Stomach smooth muscle (tissue), 2 donors: ENCODE results near the gene ZBTB46.
"Not testable (repeated sequence)": the region's sequence is repeated elsewhere in the genome, so short reads cannot be mapped to it uniquely, and the experiment has no call there.

ENCODE experiments used
- H3K27ac ChIP-seq: one replicate; pipeline ENCODE4 v1.7.0; 2013; ENCODE audit warnings: mild to moderate bottlenecking, low read length, inconsistent platforms
- H3K27me3 ChIP-seq, 2 donors: one replicate each; pipeline ENCODE4 v1.7.0; 2013; ENCODE audit warnings: low read length in 2 of 2; ENCODE audit not compliant: insufficient read depth in 2 of 2, control insufficient read depth in 1 of 2
- H3K36me3 ChIP-seq, 2 donors: one replicate each; pipeline ENCODE4 v1.7.0; 2013; ENCODE audit warnings: low read length in 2 of 2; ENCODE audit not compliant: control insufficient read depth in 2 of 2, insufficient read depth in 2 of 2
- H3K4me1 ChIP-seq: one replicate; pipeline ENCODE4 v1.7.0; 2013; ENCODE audit warnings: low read length; ENCODE audit not compliant: control insufficient read depth, insufficient read depth
- H3K4me3 ChIP-seq, 2 donors: one replicate each; pipeline ENCODE4 v1.7.0; 2013; ENCODE audit warnings: low read length in 2 of 2
- H3K9ac ChIP-seq, 2 donors: one replicate each; pipeline ENCODE4 v1.7.0; 2013; ENCODE audit warnings: low read length in 2 of 2, mild to moderate bottlenecking in 1 of 2
- H3K9me3 ChIP-seq, 2 donors: one replicate each; pipeline ENCODE4 v1.7.0; 2013; ENCODE audit warnings: low read length in 2 of 2; ENCODE audit not compliant: control insufficient read depth in 2 of 2
- donor health status: healthy.
- donor health status: Pancreatic carcinoma.

ZBTB46 gene

GRCh38 chr20:63857764-63858392 lies 26.8 kb upstream of the ZBTB46 start:
- Histone ChIP-seq H3K9me3 (no peaks in the 10 kb centered on the region), H3K4me3 (no peak overlapping the region), H3K36me3 (peaks cover 0 to 3% of the 10 kb centered on the region in 2 donors), H3K9ac (no peak overlapping the region), H3K27ac (peak overlapping the region; percentile 31), H3K27me3 (peaks cover 34 to 37% of the 10 kb centered on the region in 2 donors), H3K4me1 (peaks cover 46% of the 10 kb centered on the region)

- peaks cover 34 to 37% of the 10 kb centered on the region in 2 donors for H3K27me3 ChIP-seq
- peaks cover 46% of the 10 kb centered on the region for H3K4me1 ChIP-seq
- no peak overlapping the region for H3K9ac ChIP-seq
- H3K36me3 ChIP-seq, result no peaks in the 10 kb centered on the region
- no peaks in the 10 kb centered on the region for H3K9me3 ChIP-seq
- H3K27ac ChIP-seq, result no peak overlapping the region
- no peak overlapping the region for H3K4me3 ChIP-seq
Measured at GRCh38 chr20:63856098-63856511, 25.0 kb upstream of the ZBTB46 start.

GRCh38 chr20:63855363-63856097 lies 24.5 kb upstream of the ZBTB46 start:
- Histone ChIP-seq H3K9ac (no peak overlapping the region), H3K9me3 (no peaks in the 10 kb centered on the region), H3K4me3 (peak overlapping the region in 1 of 2 donors; percentile 15), H3K27ac (no peak overlapping the region), H3K4me1 (peaks cover 46% of the 10 kb centered on the region), H3K36me3 (no peaks in the 10 kb centered on the region), H3K27me3 (peaks cover 34 to 37% of the 10 kb centered on the region in 2 donors)

DNA sequence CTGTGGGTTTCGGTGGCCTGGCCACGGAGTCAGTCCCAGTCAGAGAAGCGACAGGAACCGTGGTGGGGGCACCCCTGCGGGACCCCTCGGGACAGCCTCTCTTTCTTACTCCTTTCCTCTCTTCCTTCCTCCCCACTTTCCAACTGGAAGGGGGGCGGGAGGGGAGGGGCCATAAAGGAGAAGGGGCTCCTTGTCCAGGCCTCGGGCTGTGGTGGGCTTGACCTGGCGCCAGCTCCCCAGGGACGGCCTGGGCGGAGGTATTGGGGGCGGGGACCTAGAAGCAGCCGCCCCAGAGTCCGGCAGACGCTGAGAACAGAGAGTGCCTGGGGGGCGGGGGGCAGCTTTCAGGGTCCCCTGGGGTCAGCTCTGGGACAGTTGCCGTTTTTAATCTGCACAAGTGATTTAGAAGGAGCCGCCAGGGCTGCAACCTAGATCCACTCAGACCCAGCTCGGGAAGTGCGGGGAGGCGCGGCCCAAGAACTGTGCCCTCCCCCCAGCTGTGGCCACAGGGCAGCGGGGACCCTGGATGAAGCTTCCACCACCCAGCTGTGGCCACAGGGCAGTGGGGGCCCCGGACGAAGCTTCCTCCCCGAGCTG lies 23.8 kb upstream of the ZBTB46 start:
- H3K27me3 ChIP-seq, result peaks cover 34 to 37% of the 10 kb centered on the region in 2 donors
- no peaks in the 10 kb centered on the region for H3K9me3 ChIP-seq
- peaks cover 46% of the 10 kb centered on the region for H3K4me1 ChIP-seq
- H3K4me3 ChIP-seq, result peak overlapping the region in 1 of 2 donors; percentile 15
- no peak overlapping the region for H3K9ac ChIP-seq
- no peak overlapping the region for H3K27ac ChIP-seq
- no peaks in the 10 kb centered on the region for H3K36me3 ChIP-seq

DNA sequence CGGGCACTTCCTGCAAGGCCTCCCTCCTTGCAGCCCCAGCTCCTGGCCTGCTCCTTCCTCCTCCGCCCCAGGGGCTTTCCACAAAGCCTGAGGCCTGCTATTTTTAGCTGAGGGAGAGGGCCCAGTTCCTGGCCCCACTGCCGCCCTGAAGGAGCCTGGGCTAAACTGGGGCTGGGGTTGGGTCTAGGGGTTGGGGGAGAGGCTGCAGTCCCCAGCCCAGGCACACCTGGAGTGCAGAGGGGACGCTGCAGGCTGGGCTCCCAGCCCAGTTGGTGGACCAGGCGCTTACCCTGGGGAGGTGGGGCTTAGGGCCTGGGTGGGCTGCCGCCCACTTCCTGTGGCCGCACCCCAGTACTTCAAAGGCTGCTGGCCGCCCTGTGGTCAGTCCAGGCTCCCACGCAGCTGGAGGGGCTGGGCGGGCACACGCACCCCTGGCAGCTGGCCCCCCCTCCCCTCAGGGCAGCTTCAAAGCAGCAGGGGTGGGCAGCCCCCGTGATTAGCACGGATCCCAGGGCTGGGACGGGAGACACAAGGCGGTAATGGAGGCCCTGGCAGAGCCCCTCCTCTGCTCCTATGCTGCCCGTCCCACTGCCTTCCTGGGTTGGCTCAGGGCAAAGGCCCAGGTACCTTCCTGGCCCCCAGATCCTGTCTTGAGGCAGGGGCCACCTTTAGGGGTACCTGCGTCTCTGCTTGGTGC lies 23.2 kb upstream of the ZBTB46 start:
- Histone ChIP-seq H3K9ac (no peak overlapping the region), H3K27ac (no peak overlapping the region), H3K27me3 (peaks cover 34 to 37% of the 10 kb centered on the region in 2 donors), H3K4me3 (no peak overlapping the region), H3K36me3 (no peaks in the 10 kb centered on the region), H3K4me1 (peaks cover 46% of the 10 kb centered on the region), H3K9me3 (no peaks in the 10 kb centered on the region)

DNA sequence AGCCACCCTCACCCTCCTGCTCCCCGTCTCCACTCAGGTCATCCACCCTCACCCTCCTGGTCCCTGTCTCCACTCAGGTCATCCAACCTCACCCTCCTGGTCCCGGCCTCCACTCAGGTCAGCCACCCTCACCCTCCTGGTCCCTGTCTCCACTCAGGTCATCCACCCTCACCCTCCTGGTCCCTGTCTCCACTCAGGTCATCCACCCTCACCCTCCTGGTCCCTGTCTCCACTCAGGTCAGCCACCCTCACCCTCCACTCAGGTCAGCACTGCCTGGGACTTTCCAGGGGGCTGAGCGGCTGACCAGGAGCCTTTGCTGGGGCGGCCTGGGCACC lies 22.6 kb upstream of the ZBTB46 start:
- Histone ChIP-seq H3K4me1 (peaks cover 45% of the 10 kb centered on the region), H3K27me3 (peaks cover 31 to 35% of the 10 kb centered on the region in 2 donors)
- not testable (repeated sequence) for H3K9me3 ChIP-seq, H3K9ac ChIP-seq, H3K36me3 ChIP-seq, H3K4me3 ChIP-seq, H3K27ac ChIP-seq

DNA sequence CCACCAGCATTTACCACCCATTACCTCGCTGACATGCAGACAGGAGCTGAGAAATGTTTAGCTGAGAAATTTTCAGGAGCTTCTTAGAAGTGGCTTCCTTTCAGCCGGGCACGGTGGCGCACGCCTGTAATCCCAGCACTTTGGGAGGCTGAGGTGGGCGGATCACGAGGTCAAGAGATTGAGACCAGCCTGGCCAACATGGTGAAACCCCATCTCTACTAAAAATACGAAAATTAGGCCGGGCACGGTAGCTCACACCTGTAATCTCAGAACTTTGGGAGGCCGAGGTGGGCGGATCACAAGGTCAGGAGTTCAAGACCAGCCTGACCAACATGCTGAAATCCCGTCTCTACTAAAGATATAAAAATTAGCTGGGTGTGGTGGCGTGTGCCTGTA lies 20.5 kb upstream of the ZBTB46 start:
- not testable (repeated sequence) for H3K4me3 ChIP-seq
- peaks cover 20 to 27% of the 10 kb centered on the region in 2 donors for H3K27me3 ChIP-seq

DNA sequence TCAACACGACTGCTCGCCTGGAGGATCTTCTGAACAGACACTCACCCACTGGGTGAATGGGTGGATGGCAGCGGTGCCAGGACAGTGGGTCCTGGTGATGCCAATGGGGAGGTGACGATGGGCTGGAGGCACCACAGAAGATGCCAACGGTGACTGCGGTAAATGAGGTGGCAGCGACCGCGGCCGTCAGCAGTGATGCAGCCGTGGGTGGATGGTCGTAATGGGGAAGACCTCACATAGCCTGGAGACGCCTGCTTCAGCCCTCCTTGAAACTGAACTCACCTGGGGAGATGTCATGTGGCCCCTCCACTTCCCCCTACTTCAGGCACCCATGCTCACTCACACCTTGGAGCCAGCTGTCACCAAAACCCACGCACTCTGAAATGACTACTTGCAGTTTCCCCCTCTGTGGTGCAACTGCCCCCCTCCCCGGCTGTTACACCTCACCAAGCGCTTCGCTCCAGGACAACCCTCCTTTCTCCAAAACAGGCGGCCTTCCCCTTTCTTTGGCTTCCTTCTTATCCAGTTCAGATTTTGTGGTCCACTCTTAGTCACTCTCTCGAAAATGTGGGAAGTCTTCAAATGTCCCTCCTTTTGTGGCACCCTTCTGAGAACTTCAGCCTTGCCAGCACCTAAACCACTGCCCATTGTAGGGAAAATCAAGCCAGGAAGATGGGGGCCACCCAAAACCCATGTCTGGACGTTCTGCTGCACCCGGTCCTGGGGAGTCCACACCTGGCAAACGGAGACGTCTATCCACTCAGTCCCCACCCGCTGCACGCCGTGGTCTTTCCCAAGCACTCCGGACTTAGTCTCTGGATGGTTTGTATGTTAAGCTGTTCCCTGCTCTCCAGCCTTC lies 19.9 kb upstream of the ZBTB46 start:
- H3K9me3 ChIP-seq, result no peaks in the 10 kb centered on the region
- H3K4me3 ChIP-seq, result no peak overlapping the region
- H3K36me3 ChIP-seq, result no peaks in the 10 kb centered on the region
- peaks cover 17 to 25% of the 10 kb centered on the region in 2 donors for H3K27me3 ChIP-seq
- H3K27ac ChIP-seq, result no peak overlapping the region
- H3K4me1 ChIP-seq, result peaks cover 42% of the 10 kb centered on the region
- H3K9ac ChIP-seq, result no peak overlapping the region

More for the DNA sequence above, 20.5 kb upstream of the ZBTB46 start:
- not testable (repeated sequence) for H3K27ac ChIP-seq, H3K9me3 ChIP-seq, H3K9ac ChIP-seq, H3K36me3 ChIP-seq
- H3K4me1 ChIP-seq, result peaks cover 40% of the 10 kb centered on the region

GRCh38 chr20:63848003-63848911 lies 17.2 kb upstream of the ZBTB46 start:
- Histone ChIP-seq H3K27ac (no peak overlapping the region), H3K4me1 (peaks cover 17% of the 10 kb centered on the region), H3K27me3 (peaks cover 10 to 15% of the 10 kb centered on the region in 2 donors), H3K9ac (no peak overlapping the region), H3K36me3 (no peaks in the 10 kb centered on the region), H3K4me3 (no peak overlapping the region), H3K9me3 (no peaks in the 10 kb centered on the region)
